Mesendoderm (in vitro differentiated cells): ENCODE data around the gene CACTIN.

Experiments used
- DNase-seq: peaks from one replicate; pipeline ENCODE4 v3.0.0; 2013
- H2AK5ac ChIP-seq: 2 replicates; pipeline ENCODE4 v1.6.1; 2013; ENCODE audit warnings: low read length, inconsistent platforms
- H2BK120ac ChIP-seq: 2 replicates; pipeline ENCODE4 v1.6.1; 2013; ENCODE audit warnings: low read depth, mild to moderate bottlenecking, low read length, moderate library complexity, mixed read lengths
- H2BK15ac ChIP-seq: replicated peaks from 2 replicates; pipeline ENCODE4 v1.6.1; 2013; ENCODE audit warnings: low read depth, mild to moderate bottlenecking, moderate library complexity
- H2BK5ac ChIP-seq: 2 replicates; pipeline ENCODE4 v1.6.1; 2013; ENCODE audit warnings: low read length, inconsistent platforms
- H3K18ac ChIP-seq: 2 replicates; pipeline ENCODE4 v1.6.1; 2013; ENCODE audit warnings: mild to moderate bottlenecking, low read length, mixed read lengths
- H3K23ac ChIP-seq: one replicate; pipeline ENCODE4 v1.6.1; 2013; ENCODE audit warnings: low read length
- H3K27ac ChIP-seq: 2 replicates; pipeline ENCODE4 v1.5.1; 2013; ENCODE audit warnings: low read depth, mild to moderate bottlenecking, inconsistent platforms, low read length, moderate library complexity
- H3K27me3 ChIP-seq: 2 replicates; pipeline ENCODE4 v1.6.1; 2013; ENCODE audit warnings: low read length, control low read depth, mild to moderate bottlenecking, inconsistent platforms; ENCODE audit not compliant: insufficient read depth, poor library complexity
- H3K36me3 ChIP-seq: 2 replicates; pipeline ENCODE4 v1.6.1; 2013; ENCODE audit warnings: low read length, inconsistent platforms; ENCODE audit not compliant: control insufficient read depth, insufficient read depth
- H3K4ac ChIP-seq: one replicate; pipeline ENCODE4 v1.6.1; 2013; ENCODE audit warnings: low read depth, mild to moderate bottlenecking, low read length, moderate library complexity
- H3K4me1 ChIP-seq: 2 replicates; pipeline ENCODE4 v1.6.1; 2013; ENCODE audit warnings: low read depth, low read length, inconsistent platforms; ENCODE audit not compliant: control insufficient read depth
- H3K4me2 ChIP-seq: 2 replicates; pipeline ENCODE4 v1.6.1; 2013; ENCODE audit warnings: low read length
- H3K4me3 ChIP-seq: 2 replicates; pipeline ENCODE4 v1.5.1; 2013; ENCODE audit warnings: mild to moderate bottlenecking, low read length
- H3K56ac ChIP-seq: one replicate; pipeline ENCODE4 v1.6.1; 2013; ENCODE audit warnings: low read length
- H3K79me1 ChIP-seq: 2 replicates; pipeline ENCODE4 v1.6.1; 2013; ENCODE audit warnings: low read length, inconsistent platforms
- H3K79me2 ChIP-seq: 2 replicates; pipeline ENCODE4 v1.6.1; 2013; ENCODE audit warnings: mild to moderate bottlenecking, low read length; ENCODE audit not compliant: control insufficient read depth, insufficient read depth
- H3K9ac ChIP-seq: 2 replicates; pipeline ENCODE4 v1.6.1; 2013; ENCODE audit warnings: low read length, inconsistent platforms
- H4K5ac ChIP-seq: one replicate; pipeline ENCODE4 v1.6.1; 2013; ENCODE audit warnings: low read length
- H4K8ac ChIP-seq: one replicate; pipeline ENCODE4 v1.6.1; 2013; ENCODE audit warnings: low read depth, mild to moderate bottlenecking, control low read depth, low read length, moderate library complexity
- WGBS: extraction: QIAGEN DNeasy Blood & Tissue Kit; methylation state at CpG from one replicate; pipeline ENCODE4 v1.1.7; 2013; ENCODE audit warnings: low lambda C conversion rate, missing lambda C conversion rate; ENCODE audit not compliant: insufficient coverage; ENCODE audit errors: extremely low coverage; 5-methylcytosine and 5-hydroxymethylcytosine counted together

The CACTIN gene

DNA sequence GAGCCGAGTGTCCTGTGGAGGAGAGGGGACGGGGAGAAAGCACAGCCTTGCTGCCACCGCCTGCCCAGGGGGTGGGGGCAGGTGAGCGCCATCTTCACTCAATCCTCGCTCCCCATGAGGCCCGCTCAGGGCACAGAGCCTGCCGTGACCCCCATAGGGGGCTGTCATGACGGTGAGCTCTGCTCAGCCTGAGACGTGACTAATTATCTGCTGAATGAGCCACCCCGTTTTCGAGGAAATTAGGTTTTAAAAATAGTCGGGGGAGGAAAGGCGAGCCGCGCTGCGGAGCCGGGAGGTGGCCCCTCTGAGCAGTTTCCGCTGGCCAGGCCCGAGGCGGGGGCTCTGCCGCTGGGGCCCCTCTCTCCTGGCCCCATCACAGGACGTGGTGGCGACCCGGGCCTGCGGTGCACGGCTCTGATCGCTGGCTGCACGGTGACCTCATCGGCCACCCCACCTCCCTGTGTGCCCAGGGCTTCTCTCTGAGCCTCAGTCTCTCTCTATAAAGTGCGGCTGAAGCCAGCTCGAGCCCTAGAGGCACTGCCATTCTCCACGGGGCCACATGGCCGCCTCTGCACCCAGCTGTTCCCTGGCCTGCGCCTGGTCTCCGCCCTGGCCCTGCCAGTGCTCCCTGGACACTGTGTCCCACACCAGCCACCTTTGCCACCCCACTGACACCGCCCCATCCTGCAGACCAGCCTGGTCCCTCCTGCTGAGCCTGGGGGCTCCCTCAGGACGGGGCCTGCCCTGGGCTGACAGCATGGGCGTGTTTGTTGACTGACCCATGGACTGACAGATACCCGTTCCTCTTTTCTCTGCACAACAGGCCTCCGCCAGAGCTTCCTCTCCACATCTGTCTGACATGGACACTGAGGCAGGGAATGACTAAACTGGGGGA, 45.3 kb upstream of the CACTIN start:
- Histone ChIP-seq H3K79me2 (peaks cover 1% of the 10 kb centered on the region), H2AK5ac (no peak overlapping the region), H3K23ac (no peak overlapping the region), H4K5ac (no peak overlapping the region), H2BK120ac (no peak overlapping the region), H3K36me3 (no peaks in the 10 kb centered on the region), H3K18ac (peak overlapping the region; percentile 15), H3K9ac (peak overlapping the region; percentile 42), H3K4me2 (no peak overlapping the region), H3K27ac (no peak overlapping the region), H2BK5ac (no peak overlapping the region), H3K4me1 (peaks cover 2% of the 10 kb centered on the region), H3K56ac (peak overlapping the region; percentile 49), H4K8ac (no peak overlapping the region), H3K4me3 (no peak overlapping the region), H2BK15ac (no peak overlapping the region), H3K79me1 (peaks cover 6% of the 10 kb centered on the region), H3K27me3 (no peaks in the 10 kb centered on the region), H3K4ac (no peak overlapping the region)
- WGBS: no CpG with 5 or more reads among the region's 40 CpGs
- DNase-seq: no peak

DNA sequence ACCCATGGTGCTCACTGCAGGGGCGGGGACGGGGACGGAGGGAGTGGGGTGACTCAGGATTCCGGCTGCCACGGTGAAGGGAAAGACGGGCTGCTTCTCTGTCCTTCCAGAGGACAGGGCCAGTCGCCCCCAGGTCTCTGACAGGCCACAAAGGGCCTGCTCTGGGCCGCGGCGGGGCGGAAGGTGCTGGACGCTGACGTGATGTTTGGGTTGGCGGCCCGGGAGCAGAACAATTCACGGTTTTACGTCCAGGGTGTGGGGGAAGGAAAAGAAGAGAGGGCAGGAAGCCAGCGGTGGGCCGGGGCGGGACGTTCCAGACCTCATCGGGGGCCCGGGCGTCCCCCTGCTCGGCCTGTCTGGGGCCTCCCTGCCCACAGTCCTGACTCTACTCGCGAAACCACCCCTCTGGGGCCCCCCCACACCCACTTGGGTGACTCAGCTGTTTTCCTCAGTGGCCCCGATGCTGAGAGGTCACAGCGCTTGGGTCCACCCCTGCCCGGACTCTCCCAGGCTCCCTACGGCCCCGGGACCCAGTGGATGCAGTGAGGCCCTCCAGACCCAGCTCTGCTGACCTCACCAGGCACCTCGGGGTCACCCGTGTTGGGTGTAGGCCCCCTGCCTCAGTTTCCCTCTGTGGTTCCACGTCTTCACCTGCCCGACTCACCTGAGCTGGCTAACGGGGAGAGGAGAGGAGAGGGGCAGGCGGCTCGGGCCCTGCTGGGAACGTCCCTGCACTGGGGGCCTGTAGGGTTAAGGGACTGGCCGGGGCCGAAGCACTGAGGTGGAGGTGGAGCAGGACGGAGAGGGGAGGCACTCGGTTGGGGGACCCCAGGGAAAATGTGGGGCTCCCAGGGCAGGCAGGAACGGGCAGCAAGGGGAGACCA, 44.4 kb upstream of the CACTIN start:
- Histone ChIP-seq H4K8ac (no peak overlapping the region), H3K18ac (peak overlapping the region; percentile 15), H4K5ac (no peak overlapping the region), H3K79me1 (peaks cover 6% of the 10 kb centered on the region), H3K36me3 (no peaks in the 10 kb centered on the region), H3K4me1 (peaks cover 2% of the 10 kb centered on the region), H2BK15ac (no peak overlapping the region), H3K4ac (peak overlapping the region; percentile 10), H3K27me3 (no peaks in the 10 kb centered on the region), H2BK120ac (no peak overlapping the region), H3K4me2 (no peak overlapping the region), H2AK5ac (no peak overlapping the region), H3K79me2 (peaks cover 1% of the 10 kb centered on the region), H3K4me3 (no peak overlapping the region), H3K56ac (peak overlapping the region; percentile 64), H3K9ac (no peak overlapping the region), H3K27ac (peak overlapping the region; percentile 19), H3K23ac (no peak overlapping the region), H2BK5ac (no peak overlapping the region)
- WGBS: no CpG with 5 or more reads among the region's 45 CpGs
- DNase-seq: no peak

DNA sequence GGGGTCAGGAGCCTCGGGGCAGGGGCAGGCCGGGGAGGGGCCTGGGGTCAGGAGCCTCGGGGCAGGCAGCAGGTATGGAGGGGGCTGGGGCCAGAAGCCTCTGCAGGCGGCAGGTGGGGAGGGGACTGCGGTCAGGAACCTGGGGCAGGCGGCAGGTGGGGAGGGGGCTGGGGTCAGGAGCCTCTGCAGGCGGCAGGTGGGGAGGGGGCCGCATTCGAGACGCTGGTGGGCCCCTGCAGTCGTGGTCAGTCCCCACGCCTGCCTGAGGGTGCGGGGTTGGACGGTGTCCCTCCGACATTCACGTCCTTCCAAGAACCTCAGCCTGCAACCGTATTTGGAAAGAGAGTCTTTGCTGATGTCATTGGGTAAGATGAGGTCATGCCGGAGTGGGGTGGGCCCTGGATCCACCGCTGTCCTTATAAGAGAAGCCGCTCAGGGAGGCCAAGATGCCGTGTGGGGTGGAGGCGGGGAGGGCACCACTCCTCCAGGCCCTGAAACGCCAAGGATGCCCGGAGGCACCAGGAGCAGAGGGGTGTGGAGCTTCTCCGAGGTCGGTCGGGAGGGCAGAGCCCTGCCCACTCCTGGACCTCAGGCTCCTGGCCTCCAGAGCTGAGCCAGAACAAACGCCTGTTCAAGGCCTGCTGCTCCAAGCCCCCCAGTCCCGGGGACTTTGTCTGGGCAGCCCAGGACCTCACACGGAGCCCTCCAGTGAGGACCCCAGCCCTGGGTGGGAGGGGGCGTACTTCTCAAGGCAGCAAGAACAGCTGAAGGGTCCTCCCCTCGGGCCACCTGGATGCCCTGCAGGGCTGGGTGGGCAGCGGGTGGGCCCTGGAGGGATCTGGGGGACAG, 43.6 kb upstream of the CACTIN start:
- Histone ChIP-seq H3K79me2 (no peaks in the 10 kb centered on the region), H3K36me3 (no peaks in the 10 kb centered on the region), H3K4me1 (peaks cover 2% of the 10 kb centered on the region), H2BK120ac (no peak overlapping the region), H2BK15ac (no peak overlapping the region), H3K79me1 (peaks cover 4% of the 10 kb centered on the region), H3K4me3 (no peak overlapping the region), H3K23ac (no peak overlapping the region), H3K4ac (no peak overlapping the region), H3K56ac (peak overlapping the region; percentile 42), H3K4me2 (no peak overlapping the region), H4K5ac (no peak overlapping the region), H3K9ac (no peak overlapping the region), H2AK5ac (no peak overlapping the region), H4K8ac (no peak overlapping the region), H3K27me3 (no peaks in the 10 kb centered on the region), H3K18ac (peak overlapping the region; percentile 15), H3K27ac (peak overlapping the region; percentile 19), H2BK5ac (no peak overlapping the region)
- DNase-seq: peak; percentile 83
- no CpG with 5 or more reads among the region's 33 CpGs for WGBS

DNA sequence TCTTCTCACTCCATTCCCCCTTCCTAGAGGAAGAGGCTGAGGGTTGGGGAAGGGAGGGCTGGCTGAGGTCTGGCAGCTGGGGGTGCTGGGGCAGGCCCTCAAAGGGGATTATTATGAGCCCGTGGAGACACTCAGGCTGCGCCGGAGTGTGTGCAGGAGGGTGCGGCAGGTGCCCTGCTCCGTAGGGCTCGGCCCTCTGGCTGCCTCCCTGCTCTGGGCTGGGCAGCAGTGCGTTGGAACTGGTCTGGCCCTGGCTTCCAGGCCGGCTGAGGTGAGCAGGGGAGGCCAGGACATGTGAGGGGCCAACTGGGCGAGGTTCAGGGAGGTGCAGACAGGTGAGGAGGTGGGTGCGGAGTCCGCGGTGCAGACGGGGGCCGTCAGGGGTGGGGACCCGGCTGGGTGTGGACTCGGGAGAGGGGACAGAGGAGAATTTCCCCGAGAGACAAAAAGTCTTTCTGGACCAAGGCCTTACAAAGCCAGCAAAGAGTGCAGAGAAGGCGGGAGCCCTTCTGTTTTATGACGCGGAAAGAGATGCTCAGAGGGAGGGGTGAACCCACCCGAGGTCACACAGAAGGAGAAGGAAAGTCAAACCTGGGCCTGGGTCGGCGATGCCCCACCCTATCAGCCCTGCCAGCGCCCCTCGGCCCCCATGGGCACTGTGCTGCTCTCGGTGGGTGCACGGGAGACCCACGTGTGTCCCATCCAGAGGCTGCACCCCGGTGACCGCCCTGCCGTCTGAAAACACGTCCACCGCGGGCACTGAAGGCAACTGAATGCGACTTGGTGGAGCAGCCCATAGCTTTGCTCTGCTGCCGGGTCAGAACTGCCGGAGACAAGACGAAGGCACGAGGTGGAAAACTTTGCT, 42.7 kb upstream of the CACTIN start:
- no peak overlapping the region for H3K4ac ChIP-seq
- no peak overlapping the region for H2BK120ac ChIP-seq
- no peak overlapping the region for H3K4me3 ChIP-seq
- H3K27ac ChIP-seq: no peak overlapping the region
- no peak overlapping the region for H4K5ac ChIP-seq
- no peak overlapping the region for H2BK5ac ChIP-seq
- H3K79me1 ChIP-seq: peaks cover 4% of the 10 kb centered on the region
- H2AK5ac ChIP-seq: no peak overlapping the region
- no peak overlapping the region for H3K9ac ChIP-seq
- DNase-seq: no peak
- H3K4me2 ChIP-seq: no peak overlapping the region
- H3K36me3 ChIP-seq: no peaks in the 10 kb centered on the region
- peak overlapping the region; percentile 56 for H3K56ac ChIP-seq
- H3K23ac ChIP-seq: no peak overlapping the region
- H3K4me1 ChIP-seq: peaks cover 2% of the 10 kb centered on the region
- no peak overlapping the region for H2BK15ac ChIP-seq
- no peak overlapping the region for H3K18ac ChIP-seq
- no peaks in the 10 kb centered on the region for H3K79me2 ChIP-seq
- no peaks in the 10 kb centered on the region for H3K27me3 ChIP-seq
- WGBS: no CpG with 5 or more reads among the region's 39 CpGs
- no peak overlapping the region for H4K8ac ChIP-seq
